RWPE1 (cell line): ENCODE measurements around the gene TMEM253.

Source experiments
- CTCF ChIA-PET: fragments of 350-600 bp; sonication (Branson Sonifier 250); formaldehyde crosslinking; extraction: SDS; loops from one replicate; lab custom pipeline; 2021; lab: Yijun Ruan, JAX
- POLR2A ChIA-PET: fragments of 400-600 bp; formaldehyde crosslinking; extraction: SDS; loops from one replicate; lab custom pipeline; 2020; ENCODE audit warnings: antibody characterized with exemption; ENCODE audit not compliant: low non-redundant PET; lab: Yijun Ruan, JAX
- DNase-seq: peaks from one replicate; pipeline ENCODE4 v3.0.0; 2012; ENCODE audit warnings: low spot score
- H3K27ac ChIP-seq: fragments of 450-650 bp; 2 replicates; pipeline ENCODE4 v1.5.1; 2017
- CTCF ChIP-seq: fragments of 450-650 bp; conservative IDR thresholded peaks from 2 replicates; pipeline ENCODE4 v1.5.1; 2017; ENCODE audit warnings: low read depth, mild to moderate bottlenecking

The TMEM253 gene

GRCh38 chr14:21090940-21091663 is 9.8 kb upstream of the TMEM253 start:
- CTCF ChIA-PET = interaction anchor here (0.5 to 3.7 kb wide), 7 partner anchors 12 to 401 kb away, joined by 3 to 72 read pairs (median 3); partner anchors contain the start of gene TMEM253
- H3K27ac ChIP-seq = no peak overlapping the region
- DNase-seq = no peak
- no peak for TF ChIP-seq CTCF
- POLR2A ChIA-PET = no interaction called here

DNA sequence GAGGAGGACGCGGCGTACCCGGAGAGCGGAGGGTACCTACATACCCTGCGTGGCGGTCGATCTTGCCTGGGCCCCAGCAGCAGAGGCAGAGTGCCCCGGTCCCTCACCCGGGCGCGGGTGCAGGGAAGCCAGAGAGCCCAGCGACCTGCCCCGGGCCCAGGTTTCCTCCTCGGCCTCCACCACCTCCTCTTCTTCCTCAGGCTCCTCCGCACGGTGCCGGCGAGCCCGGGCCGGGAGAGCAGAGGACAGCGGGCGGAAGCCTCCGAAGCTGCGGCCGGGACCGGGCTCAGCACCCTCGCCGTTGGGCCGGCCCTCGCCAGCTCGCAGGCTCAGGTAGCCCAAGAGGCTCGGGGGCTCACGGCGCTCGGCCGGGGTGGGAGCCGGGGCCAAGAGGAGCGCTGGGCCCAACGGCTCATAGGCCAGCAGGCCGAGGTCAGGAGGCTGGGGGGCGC is 9.0 kb upstream of the TMEM253 start:
- peak overlapping the region; percentile 32 for H3K27ac ChIP-seq
- DNase-seq = no peak
- ChIA-PET POLR2A (no interaction called here), CTCF (interaction anchor here (0.5 to 3.7 kb wide), 16 partner anchors 8 to 648 kb away, joined by 3 to 72 read pairs (median 4); partner anchors contain the start of genes ARHGEF40 and TMEM253)
- no peak for TF ChIP-seq CTCF

GRCh38 chr14:21092273-21093011 is 8.4 kb upstream of the TMEM253 start:
- no peak for DNase-seq
- CTCF ChIA-PET = interaction anchor here (0.6 to 3.7 kb wide), 19 partner anchors 9 to 648 kb away, joined by 3 to 72 read pairs (median 4); partner anchors contain the start of genes ARHGEF40 and TMEM253
- H3K27ac ChIP-seq = peak overlapping the region; percentile 32
- peak; percentile 99 for TF ChIP-seq CTCF
- POLR2A ChIA-PET = no interaction called here

GRCh38 chr14:21093018-21093417 is 7.8 kb upstream of the TMEM253 start:
- CTCF ChIA-PET = interaction anchor here (0.7 to 3.7 kb wide), 12 partner anchors 9 to 236 kb away, joined by 3 to 72 read pairs (median 4); partner anchors contain the start of genes ARHGEF40 and TMEM253
- TF ChIP-seq CTCF = no peak
- POLR2A ChIA-PET = no interaction called here
- no peak for DNase-seq
- 0 out of 2 replicates have a peak overlapping the region, but pooled peaks have one; percentile 30 for H3K27ac ChIP-seq

DNA sequence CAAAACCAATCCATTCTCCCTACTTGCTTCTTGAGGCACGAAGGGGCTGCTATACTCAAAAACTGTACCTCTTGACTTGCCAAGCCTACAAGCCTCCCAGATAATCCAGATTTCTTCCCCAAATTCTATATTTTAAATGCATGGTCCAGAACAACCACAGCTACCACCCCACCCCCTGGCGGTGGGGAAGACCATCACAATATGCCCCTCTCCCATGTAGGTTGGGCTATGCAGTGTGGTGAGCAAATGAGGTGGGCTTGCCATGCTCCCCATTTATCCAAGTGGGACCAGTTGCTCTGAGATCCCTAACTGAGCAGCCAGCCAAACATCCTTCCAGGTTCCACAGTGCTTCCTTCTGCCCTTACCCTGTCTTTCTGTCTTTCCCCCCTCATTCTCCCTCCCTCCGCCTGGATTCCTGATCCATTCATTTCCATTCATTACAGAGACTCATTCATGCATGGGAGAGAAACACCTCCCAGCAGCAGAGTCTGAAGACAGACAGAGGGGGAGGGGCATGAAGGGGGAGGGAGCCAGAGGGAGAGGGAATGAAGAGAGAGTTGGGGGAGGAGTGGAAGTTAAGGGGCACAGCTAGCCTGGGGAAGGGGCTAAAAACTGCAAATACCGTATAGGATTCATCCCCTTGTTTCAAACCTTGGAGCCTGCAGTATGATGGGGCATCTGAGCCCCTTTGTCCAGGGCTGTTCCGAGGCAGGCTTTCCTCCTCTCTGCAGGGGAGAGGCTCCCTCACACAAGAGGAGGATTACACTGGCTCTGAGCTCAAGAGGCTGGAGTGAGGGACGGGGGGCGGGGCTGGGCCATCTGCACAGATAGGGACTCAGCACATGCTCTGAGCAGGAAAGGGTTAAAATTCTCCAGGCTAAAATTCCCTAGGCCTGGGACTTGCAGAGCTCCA is 6.8 kb upstream of the TMEM253 start:
- POLR2A ChIA-PET = interaction anchor here (0.6 to 1.0 kb wide), 2 partner anchors 20 to 24 kb away, joined by 3 to 5 read pairs; partner anchors contain the start of gene ARHGEF40
- DNase-seq = no peak
- CTCF ChIA-PET = interaction anchor here (0.6 to 3.7 kb wide), 3 partner anchors 10 to 97 kb away, joined by 6 to 72 read pairs (median 23); partner anchors contain the start of gene TMEM253
- no peak for TF ChIP-seq CTCF
- H3K27ac ChIP-seq = peak overlapping the region; percentile 50
